Peyer's patch (tissue), 4 donors: ENCODE results near the gene MSTN.
A peak's percentile ranks its signal among the peaks of the same experiment; 100 is the strongest.

Experiments used
- POLR2A ChIP-seq, 2 donors: fragments of 450-650 bp; IDR thresholded peaks; one replicate each; pipeline ENCODE4 v1.5.1; 2017; ENCODE audit warnings: antibody characterized with exemption in 2 of 2, mild to moderate bottlenecking in 2 of 2, moderate library complexity in 2 of 2
- TF ChIP-seq, protein P1 (sequence below), 6 experiments: fragments of 450-650 bp in 4 of 6; fragments of 200-600 bp in 2 of 6; sonication (generic) in 1 of 6; IDR thresholded peaks; one replicate each; pipeline ENCODE4 v1.5.1; 2017 to 2019; ENCODE audit warnings: antibody characterized with exemption in 6 of 6, mild to moderate bottlenecking in 3 of 6, moderate library complexity in 1 of 6

DNA sequence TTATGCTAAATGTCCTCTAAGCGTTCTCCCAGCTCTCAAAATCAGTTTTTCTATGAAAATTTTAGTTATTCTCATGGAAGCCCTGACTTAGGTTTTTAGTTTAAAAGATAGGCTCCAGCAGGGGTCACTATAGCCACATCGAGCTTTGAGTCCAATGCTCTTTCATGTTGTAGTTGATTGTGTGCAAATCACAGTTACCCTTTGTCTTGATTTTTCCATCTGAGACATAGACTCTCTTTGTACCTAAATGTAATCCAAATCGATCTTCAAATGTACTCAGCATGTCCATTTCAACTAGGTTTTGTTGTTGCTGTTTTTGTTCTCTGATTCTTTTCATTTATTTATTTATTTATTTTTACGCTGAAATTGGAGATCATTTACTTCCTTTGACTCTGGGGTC lies 26.4 kb upstream of the MSTN start:
- TF ChIP-seq, protein P1, sequence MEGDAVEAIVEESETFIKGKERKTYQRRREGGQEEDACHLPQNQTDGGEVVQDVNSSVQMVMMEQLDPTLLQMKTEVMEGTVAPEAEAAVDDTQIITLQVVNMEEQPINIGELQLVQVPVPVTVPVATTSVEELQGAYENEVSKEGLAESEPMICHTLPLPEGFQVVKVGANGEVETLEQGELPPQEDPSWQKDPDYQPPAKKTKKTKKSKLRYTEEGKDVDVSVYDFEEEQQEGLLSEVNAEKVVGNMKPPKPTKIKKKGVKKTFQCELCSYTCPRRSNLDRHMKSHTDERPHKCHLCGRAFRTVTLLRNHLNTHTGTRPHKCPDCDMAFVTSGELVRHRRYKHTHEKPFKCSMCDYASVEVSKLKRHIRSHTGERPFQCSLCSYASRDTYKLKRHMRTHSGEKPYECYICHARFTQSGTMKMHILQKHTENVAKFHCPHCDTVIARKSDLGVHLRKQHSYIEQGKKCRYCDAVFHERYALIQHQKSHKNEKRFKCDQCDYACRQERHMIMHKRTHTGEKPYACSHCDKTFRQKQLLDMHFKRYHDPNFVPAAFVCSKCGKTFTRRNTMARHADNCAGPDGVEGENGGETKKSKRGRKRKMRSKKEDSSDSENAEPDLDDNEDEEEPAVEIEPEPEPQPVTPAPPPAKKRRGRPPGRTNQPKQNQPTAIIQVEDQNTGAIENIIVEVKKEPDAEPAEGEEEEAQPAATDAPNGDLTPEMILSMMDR (IDR thresholded peaks at IDR 0.05), result peak in 4 of 6 experiments; percentile 67 to 85 (median 84)
- no peak for TF ChIP-seq POLR2A (IDR thresholded peaks at IDR 0.05)
